Gastrocnemius medialis (tissue), 4 donors: Measurements from ENCODE around the gene NPTX1. TPM values are rescaled to one million over a fixed set of nuclear protein-coding genes. Genes with fewer than 3 reads are reported as not detected.
A peak's percentile ranks its signal among the peaks of the same experiment; 100 is the strongest.

Experiments
- ATAC-seq, 2 donors: fragments of 150-250 bp; one replicate each; pipeline ENCODE4 v1.9.1; 2016
- DNase-seq, 2 donors: peaks; one replicate each; pipeline ENCODE4 v3.0.0-alpha.2; 2019
- H3K27ac ChIP-seq, 4 donors: fragments of 200-600 bp; sonication (generic); 1 replicate in 1 of 4; 2 replicates in 3 of 4; pipeline ENCODE4 v1.5.1; 2016 to 2018; ENCODE audit warnings: mild to moderate bottlenecking in 2 of 4, moderate library complexity in 1 of 4
- H3K27me3 ChIP-seq, 3 donors: fragments of 200-600 bp; sonication (generic) in 2 of 3; 1 replicate in 1 of 3; 2 replicates in 2 of 3; pipeline versions ENCODE4 v1.5.1 to v1.6.0; 2016 to 2019; ENCODE audit warnings: mild to moderate bottlenecking in 1 of 3, moderate library complexity in 1 of 3
- H3K36me3 ChIP-seq, 2 donors: fragments of 200-600 bp; sonication (generic) in 1 of 2; one replicate each; pipeline ENCODE4 v1.5.1; 2017 to 2018
- H3K4me1 ChIP-seq, 2 donors: fragments of 200-600 bp; sonication (generic) in 1 of 2; one replicate each; pipeline ENCODE4 v1.5.1; 2016 to 2017; ENCODE audit warnings: mild to moderate bottlenecking in 2 of 2
- H3K4me3 ChIP-seq, 4 donors: fragments of 200-600 bp; sonication (generic) in 3 of 4; 1 replicate in 1 of 4; 2 replicates in 3 of 4; pipeline ENCODE4 v1.5.1; 2016 to 2019; ENCODE audit warnings: mild to moderate bottlenecking in 2 of 4
- H3K9me3 ChIP-seq, 3 donors: fragments of 200-600 bp; sonication (generic) in 2 of 3; 1 replicate in 1 of 3; 2 replicates in 2 of 3; pipeline ENCODE4 v1.5.1; 2016 to 2019
- POLR2A ChIP-seq, 2 donors: fragments of 450-650 bp; IDR thresholded peaks; one replicate each; pipeline ENCODE4 v1.6.1; 2017; ENCODE audit warnings: antibody characterized with exemption in 2 of 2, mild to moderate bottlenecking in 2 of 2, moderate library complexity in 2 of 2
- in situ Hi-C, 4 donors: fragments of 200-750 bp; cut with MboI; loops; one replicate each; pipeline versions ENCODE4 v1.15.0 to v1.8.0; 2017; ENCODE audit warnings: low sequenced_read_pairs in 4 of 4
- intact Hi-C: fragments of 100-400 bp; cut with DNase I; formaldehyde crosslinking; loops from one replicate; pipeline ENCODE4 v1.15.1; 2023; ENCODE audit warnings: low total_unique reads
- total RNA-seq, 4 donors: library from RNA; depleted of rRNA; stranded (reverse); fragments of >200 nt; gene quantifications; one replicate each; pipeline versions ENCODE4 v1.1.0 to v1.2.3, GENCODE V29; 2016
- TF ChIP-seq, protein P1 (sequence below), 5 experiments: fragments of 450-650 bp in 3 of 5; fragments of 200-600 bp in 2 of 5; sonication (generic) in 2 of 5; IDR thresholded peaks in 4 of 5; conservative IDR thresholded peaks in 1 of 5; 1 replicate in 4 of 5; 2 replicates in 1 of 5; pipeline ENCODE4 v1.5.1; 2016 to 2019; ENCODE audit warnings: antibody characterized with exemption in 5 of 5, mild to moderate bottlenecking in 3 of 5, moderate library complexity in 3 of 5

The NPTX1 gene
- total RNA-seq, 4 donors from 2014 or later, result 0.07 to 2.4 (median 0.21) TPM

DNA sequence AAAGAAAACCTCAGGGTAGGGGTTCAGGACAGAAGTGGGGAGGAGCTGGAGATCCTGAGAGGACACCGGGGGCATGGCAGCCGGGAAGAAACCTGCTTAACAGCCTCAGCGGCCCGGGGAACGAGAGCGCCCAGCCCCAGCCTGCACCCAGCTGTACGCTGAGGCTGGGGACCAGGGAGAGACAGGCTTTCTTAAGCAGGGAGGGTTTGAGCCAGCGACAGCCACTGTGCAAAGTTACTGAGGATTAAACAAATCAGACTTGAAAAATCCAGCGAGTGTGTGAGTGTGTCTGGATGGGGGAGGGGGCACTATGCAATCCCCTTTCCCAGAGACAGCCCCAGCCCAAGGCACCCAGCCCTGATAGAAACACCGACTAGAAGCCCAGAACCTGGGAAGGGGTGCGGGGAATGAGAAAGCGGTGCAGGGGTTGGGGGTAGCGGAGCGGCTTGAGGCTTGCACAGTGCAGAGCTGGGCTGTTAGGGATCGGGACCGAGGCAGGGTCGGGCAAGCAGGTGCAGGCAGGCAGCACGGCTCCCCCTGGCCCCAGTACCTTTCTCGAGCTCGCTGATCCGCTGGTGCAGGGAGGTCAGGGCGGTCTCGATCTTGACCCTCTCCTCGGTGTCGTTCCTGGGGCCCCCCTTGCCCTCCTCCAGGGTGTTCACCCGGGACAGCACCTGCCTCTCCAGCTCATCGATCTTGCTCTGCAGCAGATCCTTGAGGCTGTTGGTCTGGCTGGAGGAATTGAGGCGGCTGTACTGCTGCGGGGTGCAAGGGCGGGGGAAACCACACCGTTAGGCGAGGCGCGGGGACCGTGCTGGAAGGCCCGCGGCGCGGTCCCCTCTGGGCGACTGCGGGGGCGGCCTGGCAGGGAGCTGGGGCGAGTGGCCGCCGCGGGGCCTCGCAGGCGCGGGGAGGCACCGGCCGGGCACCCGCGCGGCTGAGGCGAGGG lies 1.2 kb downstream of the NPTX1 start:
- DNase-seq, result no peak
- H3K27me3 ChIP-seq, result peaks cover 57 to 69% (median 66%) of the 10 kb centered on the region in 3 donors
- no peak for ATAC-seq
- H3K4me1 ChIP-seq, result peaks cover 24 to 32% of the 10 kb centered on the region in 2 donors
- TF ChIP-seq POLR2A (IDR thresholded peaks at IDR 0.05), result no peak
- TF ChIP-seq, protein P1, sequence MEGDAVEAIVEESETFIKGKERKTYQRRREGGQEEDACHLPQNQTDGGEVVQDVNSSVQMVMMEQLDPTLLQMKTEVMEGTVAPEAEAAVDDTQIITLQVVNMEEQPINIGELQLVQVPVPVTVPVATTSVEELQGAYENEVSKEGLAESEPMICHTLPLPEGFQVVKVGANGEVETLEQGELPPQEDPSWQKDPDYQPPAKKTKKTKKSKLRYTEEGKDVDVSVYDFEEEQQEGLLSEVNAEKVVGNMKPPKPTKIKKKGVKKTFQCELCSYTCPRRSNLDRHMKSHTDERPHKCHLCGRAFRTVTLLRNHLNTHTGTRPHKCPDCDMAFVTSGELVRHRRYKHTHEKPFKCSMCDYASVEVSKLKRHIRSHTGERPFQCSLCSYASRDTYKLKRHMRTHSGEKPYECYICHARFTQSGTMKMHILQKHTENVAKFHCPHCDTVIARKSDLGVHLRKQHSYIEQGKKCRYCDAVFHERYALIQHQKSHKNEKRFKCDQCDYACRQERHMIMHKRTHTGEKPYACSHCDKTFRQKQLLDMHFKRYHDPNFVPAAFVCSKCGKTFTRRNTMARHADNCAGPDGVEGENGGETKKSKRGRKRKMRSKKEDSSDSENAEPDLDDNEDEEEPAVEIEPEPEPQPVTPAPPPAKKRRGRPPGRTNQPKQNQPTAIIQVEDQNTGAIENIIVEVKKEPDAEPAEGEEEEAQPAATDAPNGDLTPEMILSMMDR (IDR thresholded peaks at IDR 0.05 in 4 of 5, conservative IDR thresholded peaks at IDR 0.05 in 1 of 5), result no peak
- no peak overlapping the region for H3K27ac ChIP-seq
- no peaks in the 10 kb centered on the region for H3K9me3 ChIP-seq
- no peaks in the 10 kb centered on the region for H3K36me3 ChIP-seq
- in situ Hi-C loops (no loop called here), intact Hi-C loops (loop anchor here (5.0 kb wide), 3 partner anchors 48 to 422 kb away; no protein-coding TSS in a partner anchor)
- peak overlapping the region; percentile 40 to 61 (median 45) for H3K4me3 ChIP-seq

DNA sequence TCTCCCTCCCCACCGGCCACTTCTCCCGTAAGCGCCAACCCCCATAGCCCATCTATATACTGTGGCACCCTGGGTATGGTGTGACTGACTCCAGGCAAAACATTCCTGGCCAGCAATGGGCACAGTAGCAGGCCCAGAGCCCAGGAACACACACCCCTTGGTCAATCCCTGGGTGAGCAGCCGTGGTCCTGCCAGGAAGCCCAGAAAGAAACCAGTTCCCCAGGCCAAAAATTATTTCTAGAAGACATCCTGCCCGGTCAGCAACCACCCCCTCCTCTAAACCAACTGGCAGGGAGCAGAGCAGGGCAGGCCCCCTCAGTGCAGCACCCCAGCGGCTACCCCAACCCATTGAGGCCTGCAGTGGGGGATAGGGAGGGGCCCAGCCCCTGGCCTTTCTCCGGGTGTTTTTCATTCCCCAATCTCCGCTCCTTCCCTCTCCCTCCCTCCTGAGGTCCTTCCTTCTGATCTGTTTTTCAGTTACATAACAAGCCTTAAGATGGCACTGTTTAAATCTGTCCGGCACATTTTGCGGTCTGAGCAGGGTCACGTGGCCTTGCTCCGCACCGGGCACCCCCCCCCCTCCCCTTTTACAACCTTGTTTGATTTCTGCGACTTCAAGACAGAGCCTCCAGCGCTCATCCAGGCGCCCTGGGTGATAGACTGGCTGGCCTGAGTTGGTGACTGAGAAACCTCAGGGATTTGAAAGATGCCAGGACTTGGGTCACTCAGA lies 2.0 kb downstream of the NPTX1 start:
- H3K4me3 ChIP-seq, result peak overlapping the region in 3 of 4 donors; percentile 11 to 49 (median 41)
- peaks cover 49 to 63% (median 58%) of the 10 kb centered on the region in 3 donors for H3K27me3 ChIP-seq
- in situ Hi-C loops, result no loop called here

DNA sequence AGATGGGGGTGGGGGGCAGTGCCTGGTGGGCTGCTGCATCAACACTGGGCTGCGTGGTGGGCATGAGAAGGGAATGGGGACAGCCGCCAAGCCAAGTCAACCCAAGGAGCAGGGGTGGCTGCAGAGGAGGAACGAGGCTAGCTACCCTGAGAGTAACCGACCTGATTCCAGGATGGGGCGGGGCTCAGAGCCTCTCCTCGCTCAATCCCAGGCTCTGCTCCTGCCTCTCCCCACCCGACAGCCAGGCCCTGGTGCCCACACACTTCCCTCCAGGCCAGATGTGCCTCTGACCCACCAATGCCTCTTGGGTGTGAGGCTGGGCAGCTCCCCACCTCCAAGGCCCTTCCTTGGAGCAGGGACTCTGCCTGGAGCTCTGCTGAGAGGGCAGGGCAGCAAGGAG lies 2.7 kb downstream of the NPTX1 start:
- ATAC-seq (no peak), DNase-seq (no peak)
- in situ Hi-C loops (no loop called here), intact Hi-C loops (no loop called here)
- no peaks in the 10 kb centered on the region for H3K9me3 ChIP-seq
- no peak for TF ChIP-seq POLR2A (IDR thresholded peaks at IDR 0.05)
- TF ChIP-seq, protein P1 (IDR thresholded peaks at IDR 0.05 in 4 of 5, conservative IDR thresholded peaks at IDR 0.05 in 1 of 5), result no peak
- peaks cover 48 to 63% (median 51%) of the 10 kb centered on the region in 3 donors for H3K27me3 ChIP-seq
- no peak overlapping the region for H3K4me3 ChIP-seq
- H3K36me3 ChIP-seq, result no peaks in the 10 kb centered on the region
- H3K4me1 ChIP-seq, result peaks cover 22 to 28% of the 10 kb centered on the region in 2 donors
- no peak overlapping the region for H3K27ac ChIP-seq

More for the DNA sequence above, 2.0 kb downstream of the NPTX1 start:
- ATAC-seq (no peak), DNase-seq (no peak)
- Histone ChIP-seq H3K4me1 (peaks cover 24 to 32% of the 10 kb centered on the region in 2 donors), H3K27ac (no peak overlapping the region), H3K36me3 (no peaks in the 10 kb centered on the region), H3K9me3 (no peaks in the 10 kb centered on the region)
- TF ChIP-seq, protein P1 (IDR thresholded peaks at IDR 0.05 in 4 of 5, conservative IDR thresholded peaks at IDR 0.05 in 1 of 5), result no peak
- TF ChIP-seq POLR2A (IDR thresholded peaks at IDR 0.05), result no peak
- intact Hi-C loops, result no loop called here

DNA sequence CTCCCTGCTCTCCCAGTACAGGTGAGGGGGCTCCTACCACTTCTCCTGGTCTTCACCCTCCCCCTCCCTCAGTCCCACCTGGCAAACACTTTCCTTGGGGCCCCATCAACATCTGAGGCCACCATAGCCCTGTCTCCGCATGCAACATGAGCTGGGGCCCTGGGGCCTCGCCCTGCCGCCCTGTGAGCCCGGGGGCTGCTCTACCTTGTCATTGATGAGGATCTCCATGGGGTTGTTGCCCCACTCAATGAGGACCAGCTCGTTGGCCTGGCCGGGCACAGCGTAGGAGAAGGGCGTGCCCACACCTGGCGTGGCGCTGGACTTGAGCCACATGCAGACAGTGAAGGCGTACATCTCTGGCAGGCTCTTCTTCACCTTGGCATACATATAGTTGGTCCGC lies 3.4 kb downstream of the NPTX1 start:
- in situ Hi-C loops, result no loop called here
- intact Hi-C loops, result no loop called here

More for the DNA sequence above, 3.4 kb downstream of the NPTX1 start:
- DNase-seq (no peak), ATAC-seq (no peak)
- H3K36me3 ChIP-seq, result no peaks in the 10 kb centered on the region
- TF ChIP-seq POLR2A (IDR thresholded peaks at IDR 0.05), result no peak
- TF ChIP-seq, protein P1 (IDR thresholded peaks at IDR 0.05 in 4 of 5, conservative IDR thresholded peaks at IDR 0.05 in 1 of 5), result no peak
- peaks cover 17 to 22% of the 10 kb centered on the region in 2 donors for H3K4me1 ChIP-seq
- H3K27ac ChIP-seq, result no peak overlapping the region
- peaks cover 46 to 63% (median 48%) of the 10 kb centered on the region in 3 donors for H3K27me3 ChIP-seq
- H3K4me3 ChIP-seq, result no peak overlapping the region
- H3K9me3 ChIP-seq, result no peaks in the 10 kb centered on the region
